CD4-positive, alpha-beta T cell treated with Interleukin-12 subunit alpha and Interleukin-12 subunit beta, for 1 hour (primary cell): ENCODE results near the gene SEMA3F.
A peak's percentile ranks its signal among the peaks of the same experiment; 100 is the strongest.

Source experiments
- DNase-seq: peaks from one replicate; pipeline ENCODE4 v3.0.0-alpha.2; 2020

The SEMA3F gene

DNA sequence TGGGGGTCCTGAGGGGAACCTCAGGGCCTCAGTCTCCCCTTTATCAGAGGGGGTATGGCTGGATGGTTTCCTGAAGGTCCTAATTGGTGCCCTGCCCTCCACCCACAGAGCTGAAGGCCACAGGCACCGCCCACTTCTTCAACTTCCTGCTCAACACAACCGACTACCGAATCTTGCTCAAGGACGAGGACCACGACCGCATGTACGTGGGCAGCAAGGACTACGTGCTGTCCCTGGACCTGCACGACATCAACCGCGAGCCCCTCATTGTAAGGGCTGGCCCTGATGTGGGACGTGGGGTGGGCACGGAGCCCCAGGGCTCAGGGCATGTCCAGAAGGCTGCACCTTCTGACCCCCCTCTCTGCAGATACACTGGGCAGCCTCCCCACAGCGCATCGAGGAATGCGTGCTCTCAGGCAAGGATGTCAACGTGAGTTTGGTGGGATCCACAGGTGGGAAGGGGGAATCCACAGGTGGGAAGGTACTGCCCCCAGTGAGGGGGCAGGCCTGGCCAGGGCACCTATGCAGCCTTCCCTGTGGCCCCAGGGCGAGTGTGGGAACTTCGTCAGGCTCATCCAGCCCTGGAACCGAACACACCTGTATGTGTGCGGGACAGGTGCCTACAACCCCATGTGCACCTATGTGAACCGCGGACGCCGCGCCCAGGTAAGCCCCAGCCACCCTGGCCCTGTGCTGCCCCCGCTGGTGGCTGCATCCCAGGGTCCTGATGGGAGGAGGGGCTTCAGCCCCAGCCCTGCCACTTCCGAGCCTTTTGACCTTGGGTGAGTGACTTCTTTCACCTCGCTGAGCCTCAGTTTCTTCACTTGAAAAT is 18.8 kb downstream of the SEMA3F start:
- no peak for DNase-seq

DNA sequence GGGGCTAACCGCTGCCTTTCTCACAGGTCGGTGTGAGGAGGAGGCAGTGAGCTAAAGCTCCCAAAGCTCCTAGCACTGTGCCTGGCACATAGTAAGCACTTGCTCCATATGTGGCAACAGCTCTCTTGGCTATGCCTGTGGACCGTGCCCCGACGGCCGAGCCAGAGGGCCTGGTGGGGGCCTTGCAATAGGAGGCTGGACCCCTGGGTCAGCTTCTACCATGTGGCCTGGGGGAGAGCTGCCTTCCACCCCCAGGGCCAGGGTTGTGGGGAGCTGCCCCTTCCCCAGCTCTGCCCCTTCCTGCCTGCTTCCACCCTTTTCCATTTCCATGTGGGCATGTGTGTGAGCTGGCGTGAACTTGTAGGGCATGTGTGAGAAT is 19.4 kb downstream of the SEMA3F start:
- DNase-seq: no peak

GRCh38 chr3:50174947-50175524 is 19.9 kb downstream of the SEMA3F start:
- DNase-seq: no peak

DNA sequence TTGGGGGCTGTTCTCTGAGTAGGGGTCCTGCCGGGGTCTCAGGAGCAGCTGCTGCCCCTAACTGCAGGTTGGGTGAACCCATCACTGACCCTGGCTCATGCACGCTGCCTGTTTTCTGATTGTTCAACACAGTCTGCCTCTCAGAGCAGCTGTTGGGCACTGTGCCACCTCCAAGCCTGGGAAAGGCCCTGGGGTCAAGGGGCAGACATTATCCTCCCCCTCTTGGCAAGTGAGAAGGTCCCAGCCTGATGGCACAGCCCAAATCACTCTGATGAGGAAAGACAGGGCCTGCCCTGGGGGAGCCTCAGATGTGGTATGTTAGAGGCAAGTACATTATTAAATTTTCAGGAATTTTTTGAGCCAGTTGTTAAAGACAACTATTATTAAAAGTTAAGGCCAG is 22.2 kb downstream of the SEMA3F start:
- DNase-seq: no peak

DNA sequence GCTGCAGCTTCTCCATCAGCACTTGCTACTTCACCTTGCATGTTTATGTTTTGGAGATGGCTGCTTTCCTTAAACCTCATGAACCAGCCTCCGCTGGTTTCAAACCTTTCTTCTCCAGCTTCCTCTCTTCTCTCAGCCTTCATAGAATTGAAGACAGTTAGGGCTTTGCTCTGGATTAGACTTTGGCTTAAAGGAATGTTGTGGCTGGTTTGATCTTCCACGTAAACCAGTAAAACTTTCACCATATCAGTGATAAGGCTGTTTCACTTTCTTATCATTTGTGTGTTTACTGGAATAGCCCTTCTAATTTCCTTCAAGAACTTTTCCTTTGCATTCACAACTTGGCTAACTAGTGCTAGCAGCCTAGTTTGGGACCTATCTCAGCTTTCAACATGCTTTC is 24.6 kb downstream of the SEMA3F start:
- no peak for DNase-seq

GRCh38 chr3:50181985-50182384 is 26.9 kb downstream of the SEMA3F start:
- DNase-seq: no peak

DNA sequence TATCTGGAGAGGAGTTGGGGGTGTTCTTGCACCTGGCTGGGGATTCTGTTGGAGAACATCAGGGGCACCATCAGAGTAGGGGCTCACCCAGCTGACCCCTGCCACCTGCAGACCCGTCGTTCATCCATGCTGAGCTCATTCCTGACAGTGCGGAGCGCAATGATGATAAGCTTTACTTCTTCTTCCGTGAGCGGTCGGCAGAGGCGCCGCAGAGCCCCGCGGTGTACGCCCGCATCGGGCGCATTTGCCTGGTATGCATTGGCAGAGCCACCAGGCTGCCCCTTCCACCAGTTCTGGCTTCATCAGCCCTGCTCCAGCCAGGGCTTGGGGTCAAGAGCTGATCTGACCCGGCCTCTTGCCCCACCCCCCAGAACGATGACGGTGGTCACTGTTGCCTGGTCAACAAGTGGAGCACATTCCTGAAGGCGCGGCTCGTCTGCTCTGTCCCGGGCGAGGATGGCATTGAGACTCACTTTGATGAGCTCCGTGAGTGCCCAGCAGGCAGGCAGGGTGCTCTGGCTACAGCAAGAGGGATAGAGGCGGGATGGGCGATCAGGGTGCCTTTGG is 27.5 kb downstream of the SEMA3F start:
- no peak for DNase-seq

DNA sequence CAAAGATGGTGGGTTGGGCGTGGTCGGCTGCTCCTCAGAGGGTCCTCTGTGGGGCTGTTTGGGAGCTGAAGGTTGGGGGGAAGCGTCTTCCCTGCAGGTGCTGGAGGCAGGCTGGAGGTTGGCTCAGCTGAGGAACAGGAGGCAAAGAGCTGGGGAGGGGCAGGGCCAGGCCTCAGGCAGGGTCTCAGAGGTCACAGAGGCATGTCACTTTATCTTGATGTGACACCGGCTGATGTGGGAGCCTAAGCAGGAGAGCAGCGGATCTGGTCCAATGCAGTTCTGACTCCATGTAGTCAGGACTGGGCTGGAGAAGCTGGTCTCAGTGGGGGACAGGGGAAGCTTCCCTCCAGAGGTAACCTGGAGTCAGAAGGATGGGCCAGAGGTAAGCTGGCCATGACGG is 28.6 kb downstream of the SEMA3F start:
- no peak for DNase-seq

DNA sequence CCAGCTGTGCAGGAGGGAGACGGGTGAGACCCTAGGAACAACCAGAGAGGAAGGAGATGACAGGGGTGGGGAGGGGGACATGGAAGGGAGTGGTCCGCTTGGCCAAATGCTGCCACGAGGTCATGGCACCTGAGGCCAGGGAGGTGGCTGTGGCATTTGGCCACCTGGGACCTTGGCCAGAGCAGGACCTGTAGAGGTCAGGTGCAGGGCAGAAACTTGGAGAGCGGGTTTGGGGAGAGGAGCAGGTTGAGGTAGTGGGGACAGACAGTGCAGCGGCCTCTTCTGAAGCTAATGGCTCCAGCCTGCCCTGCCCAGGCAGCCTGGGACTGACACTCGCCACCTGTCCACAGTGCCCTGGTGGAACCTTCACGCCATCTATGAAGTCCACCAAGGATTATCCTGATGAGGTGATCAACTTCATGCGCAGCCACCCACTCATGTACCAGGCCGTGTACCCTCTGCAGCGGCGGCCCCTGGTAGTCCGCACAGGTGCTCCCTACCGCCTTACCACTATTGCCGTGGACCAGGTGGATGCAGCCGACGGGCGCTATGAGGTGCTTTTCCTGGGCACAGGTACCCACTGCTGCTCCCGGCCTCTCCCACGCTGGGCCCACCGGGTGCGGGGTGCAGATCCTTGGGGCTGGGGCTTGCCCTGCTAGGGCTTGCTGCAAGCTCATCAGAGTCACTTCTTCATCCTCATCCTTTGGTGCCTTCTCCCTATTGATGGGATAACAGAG is 29.3 kb downstream of the SEMA3F start:
- no peak for DNase-seq

DNA sequence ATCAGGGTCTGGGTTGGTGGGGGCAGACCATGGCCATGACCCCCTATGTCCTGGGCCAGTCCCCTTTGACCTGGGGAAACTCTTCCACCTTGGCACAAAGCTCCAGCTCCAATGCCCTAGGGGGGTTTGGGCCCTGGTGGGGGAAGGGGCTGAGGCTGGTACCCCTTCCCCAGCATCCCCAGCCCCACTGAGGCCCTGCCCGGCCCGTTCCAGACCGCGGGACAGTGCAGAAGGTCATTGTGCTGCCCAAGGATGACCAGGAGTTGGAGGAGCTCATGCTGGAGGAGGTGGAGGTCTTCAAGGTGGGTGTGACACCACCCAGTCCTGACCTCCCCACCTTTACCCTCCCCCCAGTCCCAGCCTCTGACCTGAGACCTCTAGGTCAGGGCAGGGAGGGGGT is 30.1 kb downstream of the SEMA3F start:
- no peak for DNase-seq

DNA sequence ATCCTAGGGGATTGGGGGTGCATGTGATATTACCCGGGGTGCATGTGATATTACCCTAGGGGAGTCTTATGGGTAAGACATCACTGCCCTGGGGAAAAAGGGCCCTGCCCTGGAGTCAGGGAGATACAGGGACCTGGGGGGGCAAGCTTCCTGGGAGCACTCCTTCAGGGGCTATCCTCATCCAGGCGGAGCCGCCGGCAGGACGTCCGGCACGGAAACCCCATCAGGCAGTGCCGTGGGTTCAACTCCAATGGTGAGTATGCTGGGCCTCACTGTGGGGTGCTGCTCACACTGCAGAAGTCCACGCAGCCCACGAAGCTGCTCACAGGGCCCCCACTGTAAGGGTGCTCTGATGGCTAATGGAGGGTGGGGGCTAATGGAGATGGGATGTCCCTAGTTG is 31.0 kb downstream of the SEMA3F start:
- no peak for DNase-seq

- no peak for DNase-seq
Measured at GRCh38 chr3:50187750-50188149, 32.6 kb downstream of the SEMA3F start.

GRCh38 chr3:50189274-50189673 is 34.1 kb downstream of the SEMA3F start:
- peak; percentile 30 for DNase-seq

- DNase-seq: no peak
Measured at GRCh38 chr3:50189989-50190388, 34.9 kb downstream of the SEMA3F start.

- no peak for DNase-seq
Measured at GRCh38 chr3:50190936-50191660, 36.0 kb downstream of the SEMA3F start, which contains the start of gene GNAT1. GNAT1 (plus strand) TSS chr3:50191610; CDS start chr3:50191726, 116 bp downstream.

DNA sequence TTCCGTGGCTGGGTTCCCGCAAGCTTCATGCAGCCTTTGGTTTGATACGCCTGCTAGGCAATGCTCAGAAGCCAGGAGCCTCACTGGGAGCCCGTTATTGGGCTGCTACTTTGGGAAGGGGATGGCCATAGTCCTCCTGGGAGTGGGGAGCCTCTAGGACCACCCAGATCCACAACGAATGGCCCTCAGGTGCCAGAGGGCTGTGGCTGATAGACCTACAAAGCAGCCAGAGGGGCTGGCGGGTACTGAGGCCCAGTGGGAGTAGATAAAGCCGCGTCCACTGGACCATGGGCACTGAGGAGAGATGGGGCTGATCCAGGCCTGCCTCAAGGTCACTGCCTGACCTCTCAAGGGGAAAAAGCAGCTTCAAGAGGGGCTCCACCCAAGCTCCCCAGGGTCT is 37.0 kb downstream of the SEMA3F start:
- no peak for DNase-seq

DNA sequence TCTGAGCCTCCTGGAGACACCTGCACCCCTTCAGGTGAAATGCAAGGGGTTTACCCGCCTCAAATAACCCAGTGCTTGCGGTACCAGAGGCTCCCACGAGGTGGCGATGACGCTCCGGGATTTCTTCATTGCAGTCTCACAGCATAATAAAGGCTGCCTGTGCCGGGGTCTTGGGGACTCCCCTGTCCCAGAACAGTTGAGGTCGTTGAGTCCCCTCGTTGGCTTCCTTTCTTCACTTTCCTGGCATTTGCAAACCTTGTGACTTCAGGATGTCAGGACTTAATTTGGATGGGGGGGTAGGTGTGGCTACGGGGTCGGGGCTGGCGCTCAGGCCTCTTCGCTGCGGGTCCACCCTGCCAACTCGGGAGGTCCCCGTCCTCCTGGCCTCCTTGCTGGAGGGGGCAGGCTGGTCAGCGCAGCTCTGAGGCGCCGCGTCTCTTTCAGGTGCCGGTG is 37.6 kb downstream of the SEMA3F start:
- DNase-seq: peak; percentile 86

GRCh38 chr3:50193286-50193685 is 38.2 kb downstream of the SEMA3F start:
- no peak for DNase-seq

- no peak for DNase-seq
Measured at GRCh38 chr3:50193746-50194127, 38.6 kb downstream of the SEMA3F start.

DNA sequence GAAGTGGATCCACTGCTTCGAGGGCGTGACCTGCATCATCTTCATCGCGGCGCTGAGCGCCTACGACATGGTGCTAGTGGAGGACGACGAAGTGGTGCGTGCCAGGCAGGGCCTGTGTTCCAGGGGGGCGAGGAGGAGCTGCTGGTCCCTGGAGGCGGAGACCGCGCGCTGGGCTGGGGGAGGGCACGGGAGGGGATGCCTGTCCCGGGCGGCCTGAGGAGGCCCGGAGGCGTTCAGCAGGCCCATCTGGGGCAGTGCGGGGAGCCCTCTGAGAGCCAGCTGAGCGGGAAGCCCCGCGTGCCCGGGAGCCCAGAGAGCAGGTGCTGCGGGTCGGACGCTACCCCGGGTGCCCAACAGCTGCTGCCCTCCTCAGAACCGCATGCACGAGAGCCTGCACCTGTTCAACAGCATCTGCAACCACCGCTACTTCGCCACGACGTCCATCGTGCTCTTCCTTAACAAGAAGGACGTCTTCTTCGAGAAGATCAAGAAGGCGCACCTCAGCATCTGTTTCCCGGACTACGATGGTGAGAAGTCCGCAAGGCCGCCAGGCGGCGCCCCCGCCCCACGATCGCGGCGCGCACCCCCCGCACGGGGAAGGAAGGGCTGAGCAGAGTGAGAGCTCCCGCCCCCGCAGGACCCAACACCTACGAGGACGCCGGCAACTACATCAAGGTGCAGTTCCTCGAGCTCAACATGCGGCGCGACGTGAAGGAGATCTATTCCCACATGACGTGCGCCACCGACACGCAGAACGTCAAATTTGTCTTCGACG is 39.2 kb downstream of the SEMA3F start:
- peak; percentile 88 for DNase-seq

DNA sequence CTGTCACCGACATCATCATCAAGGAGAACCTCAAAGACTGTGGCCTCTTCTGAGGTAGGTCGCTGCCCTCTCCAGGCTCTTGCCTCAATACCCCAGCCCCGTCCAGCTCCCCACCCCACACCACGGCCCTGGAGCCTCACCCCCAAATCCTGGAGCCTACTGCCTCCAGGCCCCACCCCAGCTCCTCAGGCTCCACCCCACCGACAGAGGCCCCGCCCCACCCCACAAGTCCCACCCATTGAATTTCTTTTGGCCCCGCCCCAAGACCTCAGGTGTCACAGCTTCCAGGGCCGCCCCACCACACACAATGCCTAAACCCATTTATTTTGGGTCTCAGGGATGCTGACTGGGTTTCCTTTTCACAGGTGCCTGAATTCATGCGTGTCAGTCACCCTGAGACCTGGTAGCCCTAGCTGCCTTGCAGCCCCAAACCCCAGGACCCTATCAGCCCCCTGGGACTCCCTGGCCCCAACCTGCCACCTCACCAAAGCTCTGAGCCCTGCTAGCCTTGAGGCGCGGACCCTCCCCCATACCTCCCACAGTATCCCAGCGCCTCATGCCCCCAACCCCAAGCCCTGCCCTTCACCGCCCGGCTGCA is 39.9 kb downstream of the SEMA3F start:
- DNase-seq: peak; percentile 56
